SK-N-SH treated with all-trans-retinoic acid at 6 μM for 48 hours (cell line): ENCODE measurements around the gene RXRA.

ENCODE experiments used
- ATAC-seq: fragments of 200-7000 bp; cut with Tn5 transposase; 3 replicates; pipeline ENCODE4 v1.9.1; 2020; ENCODE audit warnings: mild to moderate bottlenecking, moderate library complexity
- BACH2 ChIP-seq: fragments of 250-450 bp; sonication (Bioruptor Pico); IDR thresholded peaks from 2 replicates; pipeline ENCODE4 v1.9.0; 2021; ENCODE audit warnings: mild to moderate bottlenecking, borderline replicate concordance
- CSDC2 ChIP-seq: fragments of 250-450 bp; sonication (Bioruptor Pico); IDR thresholded peaks from 2 replicates; pipeline ENCODE4 v1.5.0; 2020; ENCODE audit warnings: mild to moderate bottlenecking, moderate library complexity
- ESRRG ChIP-seq: fragments of 250-450 bp; sonication (Bioruptor Pico); IDR thresholded peaks from 2 replicates; pipeline ENCODE4 v1.6.1; 2021; ENCODE audit warnings: mild to moderate bottlenecking
- GLIS3 ChIP-seq: fragments of 250-450 bp; sonication (Bioruptor Pico); IDR thresholded peaks from 2 replicates; pipeline ENCODE4 v1.5.0; 2020; ENCODE audit warnings: mild to moderate bottlenecking, moderate library complexity
- OSR1 ChIP-seq: fragments of 250-450 bp; sonication (Bioruptor Pico); IDR thresholded peaks from 2 replicates; pipeline ENCODE4 v1.8.0; 2022; ENCODE audit warnings: moderate library complexity, mild to moderate bottlenecking, inconsistent platforms
- PPARA ChIP-seq: fragments of 250-450 bp; sonication (Bioruptor Pico); IDR thresholded peaks from 2 replicates; pipeline ENCODE4 v1.5.0; 2020; ENCODE audit warnings: mild to moderate bottlenecking, borderline replicate concordance
- RARB ChIP-seq: fragments of 250-450 bp; sonication (Bioruptor Pico); IDR thresholded peaks from 2 replicates; pipeline ENCODE4 v1.8.0; 2021; ENCODE audit warnings: mild to moderate bottlenecking, moderate library complexity
- SNAI2 ChIP-seq: fragments of 250-450 bp; sonication (Bioruptor Pico); IDR thresholded peaks from 2 replicates; pipeline ENCODE4 v1.5.0; 2020; ENCODE audit warnings: mild to moderate bottlenecking, moderate library complexity
- TCF4 ChIP-seq: fragments of 250-450 bp; sonication (Bioruptor Pico); IDR thresholded peaks from 2 replicates; pipeline ENCODE4 v1.8.0; 2021; ENCODE audit warnings: mild to moderate bottlenecking, moderate library complexity, borderline replicate concordance
- ZC3H10 ChIP-seq: fragments of 250-450 bp; sonication (Bioruptor Pico); IDR thresholded peaks from 2 replicates; pipeline ENCODE4 v1.5.1; 2021; ENCODE audit warnings: mild to moderate bottlenecking, moderate library complexity
- ZFP30 ChIP-seq: fragments of 450-650 bp; formaldehyde crosslinking; IDR thresholded peaks from 2 replicates; pipeline ENCODE4 v1.5.0; 2022; ENCODE audit warnings: mild to moderate bottlenecking, moderate library complexity
- ZNF70 ChIP-seq: fragments of 450-650 bp; formaldehyde crosslinking; IDR thresholded peaks from 2 replicates; pipeline ENCODE4 v1.5.0; 2020; ENCODE audit warnings: mild to moderate bottlenecking, moderate library complexity
- TF ChIP-seq, protein P1 (sequence below): fragments of 250-450 bp; sonication (Bioruptor Pico); IDR thresholded peaks from 2 replicates; pipeline ENCODE4 v1.5.1; 2021; ENCODE audit warnings: mild to moderate bottlenecking, moderate library complexity
- TF ChIP-seq, protein P2 (sequence below): fragments of 250-450 bp; sonication (Bioruptor Pico); IDR thresholded peaks from 2 replicates; pipeline ENCODE4 v1.8.0; 2020; ENCODE audit warnings: mild to moderate bottlenecking, moderate library complexity, borderline replicate concordance
- TF ChIP-seq, protein P3 (sequence below): fragments of 250-450 bp; sonication (Bioruptor Pico); IDR thresholded peaks from 2 replicates; pipeline ENCODE4 v1.5.0; 2020; ENCODE audit warnings: mild to moderate bottlenecking, moderate library complexity
- TF ChIP-seq, protein P4 (sequence below): fragments of 250-450 bp; sonication (Bioruptor Pico); IDR thresholded peaks from 2 replicates; pipeline ENCODE4 v1.5.1; 2020; ENCODE audit warnings: low read depth, mild to moderate bottlenecking, moderate library complexity

Gene RXRA

DNA sequence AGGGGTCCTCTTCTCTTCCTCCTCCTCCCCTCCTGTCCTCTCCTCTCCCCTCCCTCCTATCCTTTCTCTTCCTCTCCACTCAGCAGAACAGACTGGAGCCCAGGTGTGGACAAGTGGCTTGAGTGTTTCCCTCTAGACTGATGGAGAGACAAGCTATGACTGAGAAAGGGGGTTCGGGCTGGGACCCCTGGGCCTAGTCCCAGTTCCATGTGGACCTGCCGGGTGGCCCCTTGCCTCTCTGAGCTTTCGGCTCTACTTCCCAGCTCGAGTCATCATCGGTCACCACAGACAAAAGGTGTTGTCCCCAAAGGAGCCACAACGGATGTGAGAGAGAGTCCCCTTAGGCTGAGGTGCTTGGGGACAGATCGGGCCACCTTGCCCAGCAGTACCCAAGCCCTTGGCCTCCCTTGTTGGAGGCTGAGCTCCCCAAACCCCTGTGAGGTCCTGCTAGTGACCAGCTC is 3.4 kb upstream of the RXRA start:
- TF ChIP-seq, protein P1, sequence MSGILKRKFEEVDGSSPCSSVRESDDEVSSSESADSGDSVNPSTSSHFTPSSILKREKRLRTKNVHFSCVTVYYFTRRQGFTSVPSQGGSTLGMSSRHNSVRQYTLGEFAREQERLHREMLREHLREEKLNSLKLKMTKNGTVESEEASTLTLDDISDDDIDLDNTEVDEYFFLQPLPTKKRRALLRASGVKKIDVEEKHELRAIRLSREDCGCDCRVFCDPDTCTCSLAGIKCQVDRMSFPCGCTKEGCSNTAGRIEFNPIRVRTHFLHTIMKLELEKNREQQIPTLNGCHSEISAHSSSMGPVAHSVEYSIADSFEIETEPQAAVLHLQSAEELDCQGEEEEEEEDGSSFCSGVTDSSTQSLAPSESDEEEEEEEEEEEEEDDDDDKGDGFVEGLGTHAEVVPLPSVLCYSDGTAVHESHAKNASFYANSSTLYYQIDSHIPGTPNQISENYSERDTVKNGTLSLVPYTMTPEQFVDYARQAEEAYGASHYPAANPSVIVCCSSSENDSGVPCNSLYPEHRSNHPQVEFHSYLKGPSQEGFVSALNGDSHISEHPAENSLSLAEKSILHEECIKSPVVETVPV (CRISPR knock-in tag): no peak
- no peak for TF ChIP-seq ZNF70 (CRISPR knock-in tag)
- TF ChIP-seq, protein P2, sequence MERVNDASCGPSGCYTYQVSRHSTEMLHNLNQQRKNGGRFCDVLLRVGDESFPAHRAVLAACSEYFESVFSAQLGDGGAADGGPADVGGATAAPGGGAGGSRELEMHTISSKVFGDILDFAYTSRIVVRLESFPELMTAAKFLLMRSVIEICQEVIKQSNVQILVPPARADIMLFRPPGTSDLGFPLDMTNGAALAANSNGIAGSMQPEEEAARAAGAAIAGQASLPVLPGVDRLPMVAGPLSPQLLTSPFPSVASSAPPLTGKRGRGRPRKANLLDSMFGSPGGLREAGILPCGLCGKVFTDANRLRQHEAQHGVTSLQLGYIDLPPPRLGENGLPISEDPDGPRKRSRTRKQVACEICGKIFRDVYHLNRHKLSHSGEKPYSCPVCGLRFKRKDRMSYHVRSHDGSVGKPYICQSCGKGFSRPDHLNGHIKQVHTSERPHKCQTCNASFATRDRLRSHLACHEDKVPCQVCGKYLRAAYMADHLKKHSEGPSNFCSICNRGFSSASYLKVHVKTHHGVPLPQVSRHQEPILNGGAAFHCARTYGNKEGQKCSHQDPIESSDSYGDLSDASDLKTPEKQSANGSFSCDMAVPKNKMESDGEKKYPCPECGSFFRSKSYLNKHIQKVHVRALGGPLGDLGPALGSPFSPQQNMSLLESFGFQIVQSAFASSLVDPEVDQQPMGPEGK: no peak
- ATAC-seq: no peak

DNA sequence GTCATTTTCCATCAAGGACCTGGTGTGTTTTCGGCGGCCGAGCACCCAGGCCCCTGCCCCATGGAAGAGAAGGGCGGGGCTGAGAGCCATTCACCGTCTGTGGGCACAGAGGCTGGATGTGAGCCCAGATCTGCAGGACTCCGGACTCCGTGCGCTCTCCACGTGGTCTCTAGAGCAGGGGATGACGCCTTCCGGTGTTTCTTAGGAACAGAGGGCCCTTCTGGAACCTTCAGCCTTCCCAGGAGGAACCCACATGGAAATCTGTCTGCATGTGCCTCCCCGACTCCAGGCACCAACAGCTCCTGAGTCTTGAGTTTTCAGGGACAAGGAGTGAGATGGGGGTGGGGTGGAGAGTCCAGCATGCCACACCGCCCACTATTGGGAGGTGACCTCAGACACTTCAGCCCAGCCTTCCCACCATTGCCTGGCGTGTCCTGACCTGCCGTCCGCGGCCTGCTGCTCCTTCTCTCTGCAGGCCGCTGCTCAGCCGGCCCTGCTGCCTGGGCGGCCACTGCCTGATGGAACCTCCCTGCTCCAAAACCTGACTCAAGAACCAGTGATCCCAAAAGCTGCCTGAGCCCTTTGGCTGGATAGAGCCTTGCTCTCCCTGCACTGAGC is 2.4 kb upstream of the RXRA start:
- ATAC-seq: no peak
- TF ChIP-seq GLIS3 (CRISPR knock-in tag): no peak
- TF ChIP-seq RARB: no peak
- no peak for TF ChIP-seq TCF4 (CRISPR knock-in tag)
- TF ChIP-seq PPARA (CRISPR knock-in tag): no peak
- TF ChIP-seq SNAI2: no peak
- TF ChIP-seq ZC3H10: no peak
- TF ChIP-seq OSR1 (CRISPR knock-in tag): no peak
- no peak for TF ChIP-seq ESRRG
- TF ChIP-seq, protein P3, sequence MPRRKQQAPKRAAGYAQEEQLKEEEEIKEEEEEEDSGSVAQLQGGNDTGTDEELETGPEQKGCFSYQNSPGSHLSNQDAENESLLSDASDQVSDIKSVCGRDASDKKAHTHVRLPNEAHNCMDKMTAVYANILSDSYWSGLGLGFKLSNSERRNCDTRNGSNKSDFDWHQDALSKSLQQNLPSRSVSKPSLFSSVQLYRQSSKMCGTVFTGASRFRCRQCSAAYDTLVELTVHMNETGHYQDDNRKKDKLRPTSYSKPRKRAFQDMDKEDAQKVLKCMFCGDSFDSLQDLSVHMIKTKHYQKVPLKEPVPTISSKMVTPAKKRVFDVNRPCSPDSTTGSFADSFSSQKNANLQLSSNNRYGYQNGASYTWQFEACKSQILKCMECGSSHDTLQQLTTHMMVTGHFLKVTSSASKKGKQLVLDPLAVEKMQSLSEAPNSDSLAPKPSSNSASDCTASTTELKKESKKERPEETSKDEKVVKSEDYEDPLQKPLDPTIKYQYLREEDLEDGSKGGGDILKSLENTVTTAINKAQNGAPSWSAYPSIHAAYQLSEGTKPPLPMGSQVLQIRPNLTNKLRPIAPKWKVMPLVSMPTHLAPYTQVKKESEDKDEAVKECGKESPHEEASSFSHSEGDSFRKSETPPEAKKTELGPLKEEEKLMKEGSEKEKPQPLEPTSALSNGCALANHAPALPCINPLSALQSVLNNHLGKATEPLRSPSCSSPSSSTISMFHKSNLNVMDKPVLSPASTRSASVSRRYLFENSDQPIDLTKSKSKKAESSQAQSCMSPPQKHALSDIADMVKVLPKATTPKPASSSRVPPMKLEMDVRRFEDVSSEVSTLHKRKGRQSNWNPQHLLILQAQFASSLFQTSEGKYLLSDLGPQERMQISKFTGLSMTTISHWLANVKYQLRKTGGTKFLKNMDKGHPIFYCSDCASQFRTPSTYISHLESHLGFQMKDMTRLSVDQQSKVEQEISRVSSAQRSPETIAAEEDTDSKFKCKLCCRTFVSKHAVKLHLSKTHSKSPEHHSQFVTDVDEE (CRISPR knock-in tag): no peak
- TF ChIP-seq, protein P4, sequence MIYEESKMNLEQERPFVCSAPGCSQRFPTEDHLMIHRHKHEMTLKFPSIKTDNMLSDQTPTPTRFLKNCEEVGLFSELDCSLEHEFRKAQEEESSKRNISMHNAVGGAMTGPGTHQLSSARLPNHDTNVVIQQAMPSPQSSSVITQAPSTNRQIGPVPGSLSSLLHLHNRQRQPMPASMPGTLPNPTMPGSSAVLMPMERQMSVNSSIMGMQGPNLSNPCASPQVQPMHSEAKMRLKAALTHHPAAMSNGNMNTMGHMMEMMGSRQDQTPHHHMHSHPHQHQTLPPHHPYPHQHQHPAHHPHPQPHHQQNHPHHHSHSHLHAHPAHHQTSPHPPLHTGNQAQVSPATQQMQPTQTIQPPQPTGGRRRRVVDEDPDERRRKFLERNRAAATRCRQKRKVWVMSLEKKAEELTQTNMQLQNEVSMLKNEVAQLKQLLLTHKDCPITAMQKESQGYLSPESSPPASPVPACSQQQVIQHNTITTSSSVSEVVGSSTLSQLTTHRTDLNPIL (CRISPR knock-in tag): no peak
- TF ChIP-seq, all 23 proteins: peak for 0

DNA sequence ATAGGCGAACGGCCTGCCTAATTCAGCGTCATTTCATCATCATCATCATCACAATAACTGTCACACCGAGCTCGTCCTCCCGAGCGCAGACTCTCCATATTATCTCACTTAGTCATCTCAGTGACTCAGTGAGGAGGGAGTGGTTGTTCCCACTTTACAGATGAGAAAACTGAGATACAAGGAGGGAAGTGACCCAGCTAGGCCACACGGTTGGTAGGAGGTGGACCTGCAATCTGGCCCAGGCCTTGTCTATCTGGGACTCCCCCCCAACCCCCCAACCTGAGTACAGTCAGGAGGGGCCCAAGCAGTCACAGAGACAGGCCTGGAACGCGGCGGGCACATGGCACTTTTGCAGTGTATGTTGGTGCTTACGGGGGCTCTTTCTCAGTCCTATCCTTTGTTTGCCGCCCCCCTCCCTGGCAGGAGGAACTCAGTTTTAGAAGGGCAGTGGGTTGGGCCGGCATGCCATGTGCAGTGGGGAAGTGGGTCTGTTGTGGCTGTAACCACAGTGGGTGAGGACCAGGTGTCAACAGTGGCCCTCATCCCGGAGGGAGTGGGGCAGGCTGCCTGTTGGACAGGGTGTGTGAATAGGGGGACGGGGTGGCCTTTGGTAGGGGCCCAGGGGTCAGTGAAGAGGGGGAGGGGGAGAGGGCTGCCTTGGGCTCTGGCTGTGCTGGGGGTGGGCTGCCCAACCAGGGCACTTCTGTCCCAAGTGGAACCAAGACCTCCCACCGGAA is 1.7 kb upstream of the RXRA start:
- no peak for TF ChIP-seq PPARA (CRISPR knock-in tag)
- no peak for TF ChIP-seq CSDC2 (CRISPR knock-in tag)
- no peak for TF ChIP-seq ZFP30 (CRISPR knock-in tag)
- TF ChIP-seq SNAI2: no peak
- no peak for TF ChIP-seq RARB
- TF ChIP-seq, protein P3 (CRISPR knock-in tag): no peak
- TF ChIP-seq OSR1 (CRISPR knock-in tag): no peak
- TF ChIP-seq ZC3H10: no peak
- TF ChIP-seq BACH2 (CRISPR knock-in tag): no peak
- no peak for ATAC-seq
